ENCODE data around the gene FMNL3. TPM values are rescaled to one million over a fixed set of nuclear protein-coding genes. Genes with fewer than 3 reads are reported as not detected.
"Not testable (repeated sequence)": the region's sequence is repeated elsewhere in the genome, so short reads cannot be mapped to it uniquely, and the experiment has no call there.

Gene FMNL3
- total RNA-seq, 2 experiments from 2014 or later, result 37.4 to 38.2 TPM

- POLR2A ChIA-PET, result no interaction called here
- peaks cover 1% of the 10 kb centered on the region for H3K36me3 Mint-ChIP-seq (ENCODE audit: low read depth)
- peaks cover 2% of the 10 kb centered on the region for H3K9me3 Mint-ChIP-seq
- H3K4me1 Mint-ChIP-seq, result peaks cover 37% of the 10 kb centered on the region
- CTCF ChIA-PET, result interaction anchor here (0.6 to 2.6 kb wide), 2 partner anchors 10 to 29 kb away, joined by 3 to 6 read pairs; no protein-coding TSS in a partner anchor
- H3K4me3 Mint-ChIP-seq, result no peak overlapping the region
- DNase-seq, result no peak
- peaks cover 31% of the 10 kb centered on the region for H3K27me3 Mint-ChIP-seq
- H3K27ac Mint-ChIP-seq, result no peak overlapping the region
These were observed 87.9 kb downstream of the FMNL3 start for GRCh38 chr12:49619286-49619685.

DNA sequence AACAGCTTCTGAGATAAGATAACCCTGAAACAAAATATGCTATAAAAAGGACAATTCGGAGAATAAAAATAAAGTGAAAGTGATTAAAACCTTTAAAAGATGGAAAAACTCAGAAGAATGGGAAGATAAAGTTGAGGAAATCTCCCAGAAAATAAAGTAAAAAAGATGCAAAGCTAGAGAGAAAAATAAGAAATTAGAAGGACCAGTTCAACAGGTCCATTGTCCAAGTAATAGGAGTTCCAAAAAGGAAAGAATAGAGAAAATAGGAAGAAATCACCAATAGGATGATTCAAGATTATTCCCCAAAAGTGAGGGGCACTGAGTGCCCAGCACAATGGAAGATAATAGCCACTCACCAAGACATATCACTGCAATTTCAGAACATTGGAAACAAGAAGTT lies 88.6 kb downstream of the FMNL3 start:
- Mint-ChIP-seq H3K36me3 (ENCODE audit: low read depth) (peaks cover 1% of the 10 kb centered on the region), H3K4me1 (peaks cover 33% of the 10 kb centered on the region), H3K9me3 (peaks cover 2% of the 10 kb centered on the region), H3K27me3 (peaks cover 31% of the 10 kb centered on the region), H3K27ac (no peak overlapping the region), H3K4me3 (no peak overlapping the region)
- DNase-seq, result no peak
- POLR2A ChIA-PET, result no interaction called here
- CTCF ChIA-PET, result interaction anchor here (1.1 to 2.6 kb wide), 3 partner anchors 11 to 30 kb away, joined by 3 to 6 read pairs (median 4); no protein-coding TSS in a partner anchor

- ChIA-PET POLR2A (no interaction called here), CTCF (interaction anchor here (1.4 kb wide), 1 partner anchor 16 kb away, joined by 3 read pairs; no protein-coding TSS in a partner anchor)
- Mint-ChIP-seq H3K4me3 (no peak overlapping the region), H3K4me1 (peaks cover 21% of the 10 kb centered on the region), H3K27me3 (peaks cover 33% of the 10 kb centered on the region), H3K9me3 (peaks cover 2% of the 10 kb centered on the region), H3K36me3 (ENCODE audit: low read depth) (peaks cover 1% of the 10 kb centered on the region), H3K27ac (no peak overlapping the region)
- DNase-seq, result no peak
These were observed 90.5 kb downstream of the FMNL3 start for GRCh38 chr12:49616533-49617219.

DNA sequence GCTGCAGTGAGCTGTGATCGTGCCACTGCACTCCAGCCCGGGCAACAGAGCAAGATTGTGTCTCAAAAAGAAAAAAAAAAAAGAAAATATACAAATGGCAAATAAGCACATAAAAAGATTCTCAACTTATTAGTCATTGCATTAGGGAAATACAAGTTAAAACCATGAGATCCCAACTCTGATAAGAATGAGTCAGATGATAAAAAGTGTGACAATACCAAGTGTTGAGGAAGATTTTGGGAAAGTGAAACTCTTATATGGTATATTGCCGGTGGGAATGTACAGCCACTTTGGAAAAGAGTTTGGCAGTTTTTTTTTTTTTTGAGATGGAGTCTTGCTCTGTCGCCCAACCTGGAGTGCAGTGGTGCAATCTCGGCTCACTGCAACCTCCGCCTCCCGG lies 91.5 kb downstream of the FMNL3 start:
- ChIA-PET POLR2A (no interaction called here), CTCF (interaction anchor here (1.0 to 1.2 kb wide), 2 partner anchors 44 to 330 kb away, joined by 3 to 4 read pairs; no protein-coding TSS in a partner anchor)
- DNase-seq, result no peak
- Mint-ChIP-seq H3K4me1 (peaks cover 13% of the 10 kb centered on the region), H3K27ac (no peak overlapping the region), H3K4me3 (no peak overlapping the region), H3K36me3 (ENCODE audit: low read depth) (peaks cover 1% of the 10 kb centered on the region), H3K9me3 (peaks cover 2% of the 10 kb centered on the region), H3K27me3 (peaks cover 30% of the 10 kb centered on the region)

GRCh38 chr12:49612210-49612609 lies 95.0 kb downstream of the FMNL3 start:
- Mint-ChIP-seq H3K9me3 (peaks cover 5% of the 10 kb centered on the region), H3K4me1 (peaks cover 5% of the 10 kb centered on the region), H3K27me3 (peaks cover 15% of the 10 kb centered on the region), H3K36me3 (ENCODE audit: low read depth) (peaks cover 8% of the 10 kb centered on the region), H3K4me3 (no peak overlapping the region), H3K27ac (no peak overlapping the region)
- CTCF ChIA-PET, result interaction anchor here (0.6 to 1.2 kb wide), 3 partner anchors 11 to 254 kb away, joined by 3 to 4 read pairs (median 3); no protein-coding TSS in a partner anchor
- POLR2A ChIA-PET, result no interaction called here
- no peak for DNase-seq

DNA sequence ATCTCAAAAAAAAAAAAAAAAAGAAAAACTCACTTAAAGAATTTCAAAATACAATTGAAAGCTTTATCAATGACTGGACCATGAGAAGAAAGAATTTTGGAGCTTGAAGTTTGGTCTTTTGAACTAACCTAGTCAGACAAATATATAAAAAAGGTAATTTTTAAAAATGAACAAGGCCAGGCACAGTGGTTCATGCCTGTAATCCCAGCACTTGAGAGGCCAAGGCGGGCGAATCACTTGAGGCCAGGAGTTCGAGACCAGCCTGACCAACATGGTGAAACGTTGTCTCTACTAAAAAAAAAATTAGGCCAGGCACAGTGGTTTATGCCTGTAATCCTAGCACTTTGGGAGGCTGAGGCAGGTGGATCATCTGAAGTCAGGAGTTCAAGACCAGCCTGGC lies 96.4 kb downstream of the FMNL3 start:
- CTCF ChIA-PET, result interaction anchor here (0.6 to 1.9 kb wide), 3 partner anchors 30 to 720 kb away, joined by 4 to 6 read pairs (median 6); partner anchors contain the start of gene TMBIM6

DNA sequence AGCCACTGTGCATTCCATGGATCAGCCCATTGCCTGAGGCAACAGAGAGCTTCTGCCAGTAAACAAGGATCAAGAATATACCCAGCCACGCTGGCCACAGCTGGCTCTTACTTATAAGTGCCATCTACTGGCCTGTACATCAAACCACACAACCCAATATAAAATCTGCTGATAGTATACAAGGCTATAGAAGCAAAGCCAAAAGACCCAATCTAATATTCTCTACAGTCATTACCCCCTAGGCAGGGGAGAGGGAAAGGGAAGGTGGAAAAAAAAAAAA lies 97.4 kb downstream of the FMNL3 start:
- no peak for DNase-seq
- ChIA-PET POLR2A (no interaction called here), CTCF (interaction anchor here (1.9 kb wide), 1 partner anchor 131 kb away, joined by 6 read pairs; the partner anchor contains the start of gene TMBIM6)
- H3K27ac Mint-ChIP-seq, result no peak overlapping the region
- H3K27me3 Mint-ChIP-seq, result peaks cover 19% of the 10 kb centered on the region
- peaks cover 3% of the 10 kb centered on the region for H3K9me3 Mint-ChIP-seq
- no peak overlapping the region for H3K4me3 Mint-ChIP-seq
- H3K36me3 Mint-ChIP-seq (ENCODE audit: low read depth), result peaks cover 6% of the 10 kb centered on the region
- peaks cover 7% of the 10 kb centered on the region for H3K4me1 Mint-ChIP-seq

More for the DNA sequence above, 96.4 kb downstream of the FMNL3 start:
- H3K4me1 Mint-ChIP-seq; H3K36me3 Mint-ChIP-seq (ENCODE audit: low read depth); H3K4me3 Mint-ChIP-seq; POLR2A ChIA-PET; H3K27ac Mint-ChIP-seq; H3K9me3 Mint-ChIP-seq; DNase-seq: not testable (repeated sequence)
- H3K27me3 Mint-ChIP-seq, result peaks cover 19% of the 10 kb centered on the region

GRCh38 chr12:49609059-49609874 lies 97.9 kb downstream of the FMNL3 start:
- Mint-ChIP-seq H3K27me3 (peaks cover 19% of the 10 kb centered on the region), H3K9me3 (peaks cover 3% of the 10 kb centered on the region), H3K4me1 (peaks cover 7% of the 10 kb centered on the region), H3K36me3 (ENCODE audit: low read depth) (peaks cover 6% of the 10 kb centered on the region), H3K4me3 (no peak overlapping the region), H3K27ac (no peak overlapping the region)
- CTCF ChIA-PET, result interaction anchor here (1.9 kb wide), 1 partner anchor 132 kb away, joined by 6 read pairs; the partner anchor contains the start of gene TMBIM6
- POLR2A ChIA-PET, result no interaction called here
- DNase-seq, result no peak

DNA sequence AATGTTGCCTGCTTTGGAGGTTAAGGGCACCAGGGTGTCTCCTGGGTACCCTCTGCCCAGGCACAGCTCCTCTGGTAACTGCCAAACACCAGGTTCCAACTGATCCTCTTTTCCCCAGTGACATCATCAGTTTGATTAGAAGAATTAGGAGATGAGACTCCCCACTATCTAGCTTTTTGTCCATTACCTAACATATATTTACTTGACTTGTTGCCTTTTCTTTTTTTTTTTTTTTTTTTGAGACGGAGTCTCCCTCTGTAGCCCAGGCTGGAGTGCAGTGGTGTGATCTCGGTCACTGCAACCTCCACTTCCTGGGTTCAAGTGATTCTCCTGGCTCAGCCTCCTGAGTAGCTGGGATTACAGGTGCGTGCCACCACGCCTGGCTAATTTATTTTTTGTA lies 101.7 kb downstream of the FMNL3 start, which contains the start of gene FAM186B:
TSS of gene FAM186B (minus strand) at position 101 of the 400 bp plus-strand sequence. CDS start 162 bp downstream, outside the sequence.
- H3K4me3 Mint-ChIP-seq; H3K9me3 Mint-ChIP-seq; CTCF ChIA-PET; POLR2A ChIA-PET; DNase-seq; H3K4me1 Mint-ChIP-seq; H3K27ac Mint-ChIP-seq; H3K36me3 Mint-ChIP-seq (ENCODE audit: low read depth): not testable (repeated sequence)
- H3K27me3 Mint-ChIP-seq, result peaks cover 17% of the 10 kb centered on the region

GRCh38 chr12:49604856-49605255 lies 102.3 kb downstream of the FMNL3 start:
- H3K9me3 Mint-ChIP-seq, result no peaks in the 10 kb centered on the region
- POLR2A ChIA-PET, result no interaction called here
- CTCF ChIA-PET, result interaction anchor here (0.8 to 1.5 kb wide), 2 partner anchors 17 to 110 kb away, joined by 3 read pairs; no protein-coding TSS in a partner anchor
- H3K4me1 Mint-ChIP-seq, result peaks cover 7% of the 10 kb centered on the region
- H3K27ac Mint-ChIP-seq, result no peak overlapping the region
- peaks cover 14% of the 10 kb centered on the region for H3K27me3 Mint-ChIP-seq
- H3K36me3 Mint-ChIP-seq (ENCODE audit: low read depth), result peaks cover under 1% of the 10 kb centered on the region
- H3K4me3 Mint-ChIP-seq, result no peak overlapping the region
- DNase-seq, result no peak

DNA sequence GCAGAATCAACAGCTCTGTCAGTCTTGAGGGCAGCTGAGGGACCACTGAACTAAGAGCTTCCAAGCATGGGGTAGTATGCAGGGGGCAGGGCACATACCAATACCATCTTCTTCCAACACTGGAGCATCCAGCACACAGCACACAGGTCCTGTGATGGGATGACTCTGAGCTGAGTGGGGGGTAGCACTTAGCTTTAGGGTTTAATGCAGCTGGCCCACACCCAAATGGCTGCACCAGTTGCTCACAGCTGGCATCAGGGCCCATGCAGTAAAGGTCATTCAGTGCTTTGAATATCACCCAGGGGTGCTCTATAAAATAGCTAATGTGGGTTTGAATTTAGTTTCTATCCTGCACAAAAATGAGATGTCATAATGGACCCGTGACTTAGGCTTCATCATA lies 103.5 kb downstream of the FMNL3 start:
- Mint-ChIP-seq H3K4me3 (no peak overlapping the region), H3K27me3 (peaks cover 10% of the 10 kb centered on the region), H3K9me3 (no peaks in the 10 kb centered on the region), H3K36me3 (ENCODE audit: low read depth) (no peaks in the 10 kb centered on the region), H3K4me1 (peaks cover 7% of the 10 kb centered on the region), H3K27ac (no peak overlapping the region)
- POLR2A ChIA-PET, result no interaction called here
- CTCF ChIA-PET, result interaction anchor here (1.0 to 1.5 kb wide), 4 partner anchors 18 to 363 kb away, joined by 3 to 4 read pairs (median 4); no protein-coding TSS in a partner anchor
- DNase-seq, result no peak

DNA sequence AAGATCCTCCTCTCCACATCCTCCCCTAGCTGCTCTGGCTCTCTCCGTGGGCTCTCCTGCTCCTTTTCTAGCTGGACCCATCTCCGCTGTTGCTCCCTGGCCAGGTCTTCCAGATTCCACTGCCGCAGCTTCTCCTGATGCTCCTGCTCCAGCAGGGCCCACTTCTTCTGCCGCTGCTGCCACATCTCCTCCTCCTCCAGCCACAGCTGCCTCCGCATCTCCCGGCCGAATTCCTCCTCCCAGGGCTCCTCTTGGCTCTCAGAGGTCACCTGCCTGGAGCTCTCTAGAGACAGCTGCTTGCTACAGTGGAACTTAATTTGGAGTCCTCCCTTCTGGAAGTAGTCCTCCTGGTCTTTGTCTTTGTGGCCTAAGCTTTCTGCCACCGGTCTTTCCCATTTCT lies 107.2 kb downstream of the FMNL3 start:
- CTCF ChIA-PET, result interaction anchor here (0.5 to 1.6 kb wide), 2 partner anchors 12 to 204 kb away, joined by 3 read pairs; no protein-coding TSS in a partner anchor
- no peaks in the 10 kb centered on the region for H3K27me3 Mint-ChIP-seq
- POLR2A ChIA-PET, result no interaction called here
- no peak overlapping the region for H3K4me3 Mint-ChIP-seq
- H3K27ac Mint-ChIP-seq, result peak overlapping the region; percentile 39
- no peaks in the 10 kb centered on the region for H3K36me3 Mint-ChIP-seq (ENCODE audit: low read depth)
- H3K4me1 Mint-ChIP-seq, result peaks cover 2% of the 10 kb centered on the region
- DNase-seq, result no peak
- H3K9me3 Mint-ChIP-seq, result no peaks in the 10 kb centered on the region

DNA sequence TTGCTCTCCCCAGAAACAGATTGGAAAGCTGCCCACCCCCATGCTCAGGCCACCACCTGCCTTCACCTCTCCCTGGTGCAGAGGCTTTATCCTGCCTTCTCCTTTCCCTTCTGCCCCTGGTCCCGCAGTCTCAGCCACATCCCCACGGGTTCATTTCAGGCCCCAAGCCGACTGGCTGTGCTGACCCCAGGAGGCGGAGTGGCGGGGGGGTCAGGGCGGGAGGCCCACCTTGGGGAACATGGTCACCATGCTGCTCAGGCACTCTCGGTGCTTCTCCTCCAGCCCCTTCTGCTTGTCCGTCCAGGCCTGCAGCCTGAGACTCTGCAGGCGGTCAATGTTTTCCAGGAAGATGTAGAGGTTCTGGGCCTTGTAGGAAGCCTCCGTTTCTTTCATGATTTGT lies 108.7 kb downstream of the FMNL3 start:
- no peaks in the 10 kb centered on the region for H3K27me3 Mint-ChIP-seq
- H3K4me1 Mint-ChIP-seq, result no peaks in the 10 kb centered on the region
- ChIA-PET CTCF (no interaction called here), POLR2A (no interaction called here)
- no peaks in the 10 kb centered on the region for H3K9me3 Mint-ChIP-seq
- H3K27ac Mint-ChIP-seq, result no peak overlapping the region
- DNase-seq, result no peak
- H3K36me3 Mint-ChIP-seq (ENCODE audit: low read depth), result no peaks in the 10 kb centered on the region
- no peak overlapping the region for H3K4me3 Mint-ChIP-seq

Data from activated CD4-positive, alpha-beta T cell treated with anti-CD3 and anti-CD28 coated beads, Interleukin-2, amount 10 ng/mL, durations not matched to agents 7 days and 5 days (primary cell).